ENCODE measurements around the gene TSSK2. TPM values are rescaled to one million over a fixed set of nuclear protein-coding genes. Genes with fewer than 3 reads are reported as not detected.

The TSSK2 gene
- total RNA-seq, 1 donor from 2014 or later: not detected

- no peaks in the 10 kb centered on the region for H3K36me3 Mint-ChIP-seq (ENCODE audit: low read depth)
- no peak overlapping the region for H3K4me3 Mint-ChIP-seq (ENCODE audit: low read depth)
- no peaks in the 10 kb centered on the region for H3K9me3 Mint-ChIP-seq
- no peaks in the 10 kb centered on the region for H3K27me3 Mint-ChIP-seq (ENCODE audit: low read depth)
- intact Hi-C loops (cut with micrococcal nuclease): no loop called here
- H3K4me1 Mint-ChIP-seq (ENCODE audit: low read depth): no peaks in the 10 kb centered on the region
- DNase-seq (ENCODE audit: low spot score): no peak
- H3K27ac Mint-ChIP-seq: no peak overlapping the region
These were observed 36.6 kb upstream of the TSSK2 start for GRCh38 chr22:19094393-19094997.

- H3K27me3 Mint-ChIP-seq (ENCODE audit: low read depth): no peaks in the 10 kb centered on the region
- no peak for DNase-seq (ENCODE audit: low spot score)
- H3K4me3 Mint-ChIP-seq (ENCODE audit: low read depth): no peak overlapping the region
- intact Hi-C loops (cut with micrococcal nuclease): no loop called here
- H3K4me1 Mint-ChIP-seq (ENCODE audit: low read depth): no peaks in the 10 kb centered on the region
- no peak overlapping the region for H3K27ac Mint-ChIP-seq
- no peaks in the 10 kb centered on the region for H3K36me3 Mint-ChIP-seq (ENCODE audit: low read depth)
- no peaks in the 10 kb centered on the region for H3K9me3 Mint-ChIP-seq
These were observed 34.6 kb upstream of the TSSK2 start for GRCh38 chr22:19096555-19096954.

- no peak for DNase-seq (ENCODE audit: low spot score)
- intact Hi-C loops (cut with micrococcal nuclease): no loop called here
- H3K9me3 Mint-ChIP-seq: no peaks in the 10 kb centered on the region
- no peak overlapping the region for H3K4me3 Mint-ChIP-seq (ENCODE audit: low read depth)
- H3K27ac Mint-ChIP-seq: no peak overlapping the region
- H3K27me3 Mint-ChIP-seq (ENCODE audit: low read depth): no peaks in the 10 kb centered on the region
- no peaks in the 10 kb centered on the region for H3K36me3 Mint-ChIP-seq (ENCODE audit: low read depth)
- no peaks in the 10 kb centered on the region for H3K4me1 Mint-ChIP-seq (ENCODE audit: low read depth)
These were observed 33.6 kb upstream of the TSSK2 start for GRCh38 chr22:19097518-19097917.

DNA sequence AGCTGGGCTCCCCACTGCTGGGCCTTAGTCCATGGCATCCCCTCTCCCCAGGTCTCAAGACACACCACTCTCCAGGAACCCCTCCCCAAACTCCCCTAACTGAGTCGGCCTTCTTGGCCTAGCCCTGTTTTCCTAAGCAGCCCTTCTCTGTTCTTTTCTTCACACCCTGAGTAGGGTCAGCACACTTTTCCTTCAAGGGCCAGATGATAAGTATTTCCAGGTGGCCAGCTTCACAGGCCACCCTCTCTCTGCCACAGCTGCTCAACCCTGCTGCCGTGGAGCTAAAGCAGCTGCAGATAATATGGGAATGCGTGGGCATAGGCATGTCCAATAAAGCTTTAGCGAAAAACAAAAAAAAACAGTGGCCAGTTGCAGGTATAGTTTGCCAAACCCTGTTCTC, 33.0 kb upstream of the TSSK2 start:
- no peaks in the 10 kb centered on the region for H3K9me3 Mint-ChIP-seq
- H3K27ac Mint-ChIP-seq: no peak overlapping the region
- H3K27me3 Mint-ChIP-seq (ENCODE audit: low read depth): no peaks in the 10 kb centered on the region
- H3K4me3 Mint-ChIP-seq (ENCODE audit: low read depth): no peak overlapping the region
- H3K4me1 Mint-ChIP-seq (ENCODE audit: low read depth): no peaks in the 10 kb centered on the region
- H3K36me3 Mint-ChIP-seq (ENCODE audit: low read depth): no peaks in the 10 kb centered on the region
- intact Hi-C loops (cut with micrococcal nuclease): no loop called here
- DNase-seq (ENCODE audit: low spot score): no peak

DNA sequence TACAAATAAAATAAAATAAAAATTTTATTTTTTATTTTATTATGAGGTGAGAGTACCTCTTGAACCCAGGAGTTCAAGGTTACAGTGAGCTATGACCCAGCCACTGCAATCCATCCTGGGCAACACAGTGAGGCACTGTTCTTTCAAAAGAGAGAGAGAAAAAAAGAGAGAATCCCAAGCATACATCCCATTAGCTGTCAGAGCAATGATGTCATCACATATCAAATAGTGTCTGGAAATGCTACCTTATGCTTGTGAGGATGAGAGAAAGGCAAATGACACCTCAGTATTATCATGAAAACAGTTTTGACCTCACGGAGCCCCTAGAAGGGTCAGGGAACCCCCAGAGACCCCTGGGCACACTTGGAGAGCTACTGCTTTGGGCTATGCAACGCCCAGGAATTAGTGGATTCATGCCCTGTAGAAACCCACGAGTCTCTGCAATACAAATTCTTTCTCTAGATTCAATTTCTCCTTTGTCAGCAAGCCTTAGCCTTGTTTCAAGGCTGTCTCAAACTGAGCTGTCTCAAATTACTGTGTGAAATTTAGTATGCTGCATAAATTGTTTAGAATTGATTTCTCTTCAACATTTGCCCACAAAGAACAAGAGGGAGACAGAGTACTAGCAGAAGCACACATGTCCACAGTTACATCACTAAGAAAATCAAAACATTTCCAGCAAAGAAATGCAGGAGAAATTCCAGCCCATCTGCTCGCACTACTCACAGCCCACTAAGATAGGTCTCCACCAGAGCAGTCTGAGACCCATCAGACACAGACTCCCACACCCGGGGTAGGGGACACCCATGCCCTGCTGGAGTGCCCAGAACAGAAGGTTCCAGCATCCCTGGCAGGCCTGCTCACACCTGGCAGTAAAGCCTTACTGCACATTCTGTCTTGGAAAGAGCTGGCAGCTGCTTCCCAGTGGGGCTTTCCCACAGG, 27.0 kb upstream of the TSSK2 start:
- DNase-seq (ENCODE audit: low spot score): no peak
- intact Hi-C loops (cut with micrococcal nuclease): no loop called here
- Mint-ChIP-seq H3K4me1 (ENCODE audit: low read depth) (peaks cover 13% of the 10 kb centered on the region), H3K4me3 (ENCODE audit: low read depth) (no peak overlapping the region), H3K27ac (no peak overlapping the region), H3K36me3 (ENCODE audit: low read depth) (no peaks in the 10 kb centered on the region), H3K27me3 (ENCODE audit: low read depth) (no peaks in the 10 kb centered on the region), H3K9me3 (no peaks in the 10 kb centered on the region)

DNA sequence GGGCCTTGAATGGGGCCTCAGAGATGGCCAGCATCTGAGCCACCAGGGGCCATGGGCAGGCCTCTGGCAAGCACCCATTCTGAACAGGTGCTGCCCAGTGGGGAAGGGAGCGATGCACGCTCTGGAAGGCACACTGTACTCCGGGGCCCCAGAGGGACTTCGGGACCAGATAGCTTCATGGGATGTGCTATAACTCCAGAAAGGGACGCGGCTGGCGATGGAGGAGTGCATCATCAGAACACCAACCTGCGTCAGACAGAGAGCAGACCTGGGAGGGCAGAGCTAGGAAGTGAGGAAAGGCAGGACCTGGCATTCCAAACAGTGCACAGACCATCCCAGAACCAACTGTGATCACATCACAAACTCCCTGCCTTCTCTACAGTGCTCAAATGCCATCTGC, 25.7 kb upstream of the TSSK2 start:
- H3K9me3 Mint-ChIP-seq: no peaks in the 10 kb centered on the region
- no peak overlapping the region for H3K27ac Mint-ChIP-seq
- peaks cover 25% of the 10 kb centered on the region for H3K4me1 Mint-ChIP-seq (ENCODE audit: low read depth)
- H3K36me3 Mint-ChIP-seq (ENCODE audit: low read depth): no peaks in the 10 kb centered on the region
- H3K27me3 Mint-ChIP-seq (ENCODE audit: low read depth): no peaks in the 10 kb centered on the region
- H3K4me3 Mint-ChIP-seq (ENCODE audit: low read depth): no peak overlapping the region
- intact Hi-C loops (cut with micrococcal nuclease): no loop called here
- DNase-seq (ENCODE audit: low spot score): no peak

DNA sequence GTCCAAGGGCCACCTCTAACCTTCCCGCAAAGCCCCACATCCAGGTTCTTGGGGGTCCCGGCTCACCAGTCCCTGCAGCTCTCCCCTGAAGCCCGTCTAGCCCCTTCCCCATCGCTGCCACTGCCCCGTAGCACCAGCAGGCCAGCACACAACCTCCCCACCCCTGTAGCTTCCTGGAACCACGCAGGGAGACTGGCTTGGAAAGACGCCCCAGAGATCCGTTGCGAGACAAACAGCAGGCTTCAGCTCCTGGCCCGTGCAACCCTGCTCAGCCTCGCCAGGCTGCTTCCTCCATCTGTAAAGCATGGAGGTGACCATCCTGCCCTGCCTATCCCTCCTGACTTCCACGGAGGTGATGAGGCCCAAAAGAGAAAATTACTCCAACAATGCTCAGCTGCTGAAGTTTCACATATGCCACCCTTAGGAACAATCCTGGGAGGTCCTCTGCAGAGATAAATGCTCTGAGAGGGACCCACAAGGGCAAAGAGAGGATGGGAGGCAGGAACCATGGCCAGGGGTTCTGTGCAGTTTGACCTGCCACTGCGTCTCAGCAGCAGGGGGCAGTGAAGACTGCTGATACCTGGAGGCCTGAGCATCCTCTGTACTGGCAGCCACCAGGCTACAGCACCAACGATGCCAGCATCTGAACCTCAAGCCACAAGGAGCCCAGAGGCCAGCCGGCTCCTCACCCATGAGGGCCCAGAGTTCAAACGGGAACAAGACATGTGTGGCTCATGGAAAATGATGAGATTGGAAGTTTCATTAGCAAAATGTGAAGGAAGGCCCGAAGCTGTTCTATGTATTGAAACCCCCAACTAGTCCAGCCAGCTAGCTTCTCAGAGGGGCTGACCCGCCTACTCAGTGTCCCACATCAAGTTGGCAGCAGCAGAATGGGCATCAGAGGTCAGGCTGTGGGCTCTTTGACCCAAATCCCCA, 25.0 kb upstream of the TSSK2 start:
- Mint-ChIP-seq H3K27me3 (ENCODE audit: low read depth) (no peaks in the 10 kb centered on the region), H3K27ac (no peak overlapping the region)
- intact Hi-C loops (cut with micrococcal nuclease): no loop called here

GRCh38 chr22:19106886-19107729, 24.0 kb upstream of the TSSK2 start:
- DNase-seq (ENCODE audit: low spot score): no peak
- Mint-ChIP-seq H3K27ac (no peak overlapping the region), H3K4me1 (ENCODE audit: low read depth) (peaks cover 33% of the 10 kb centered on the region), H3K27me3 (ENCODE audit: low read depth) (no peaks in the 10 kb centered on the region), H3K9me3 (no peaks in the 10 kb centered on the region), H3K36me3 (ENCODE audit: low read depth) (peaks cover 2% of the 10 kb centered on the region), H3K4me3 (ENCODE audit: low read depth) (no peak overlapping the region)
- intact Hi-C loops (cut with micrococcal nuclease): no loop called here

More for the DNA sequence above, 25.0 kb upstream of the TSSK2 start:
- DNase-seq (ENCODE audit: low spot score): no peak
- Mint-ChIP-seq H3K4me3 (ENCODE audit: low read depth) (no peak overlapping the region), H3K36me3 (ENCODE audit: low read depth) (no peaks in the 10 kb centered on the region), H3K9me3 (no peaks in the 10 kb centered on the region), H3K4me1 (ENCODE audit: low read depth) (peaks cover 28% of the 10 kb centered on the region)

GRCh38 chr22:19107730-19108074, 23.4 kb upstream of the TSSK2 start:
- DNase-seq (ENCODE audit: low spot score): no peak
- H3K4me3 Mint-ChIP-seq (ENCODE audit: low read depth): no peak overlapping the region
- peaks cover 33% of the 10 kb centered on the region for H3K4me1 Mint-ChIP-seq (ENCODE audit: low read depth)
- no peaks in the 10 kb centered on the region for H3K27me3 Mint-ChIP-seq (ENCODE audit: low read depth)
- H3K36me3 Mint-ChIP-seq (ENCODE audit: low read depth): peaks cover 2% of the 10 kb centered on the region
- H3K9me3 Mint-ChIP-seq: no peaks in the 10 kb centered on the region
- no peak overlapping the region for H3K27ac Mint-ChIP-seq
- intact Hi-C loops (cut with micrococcal nuclease): no loop called here

DNA sequence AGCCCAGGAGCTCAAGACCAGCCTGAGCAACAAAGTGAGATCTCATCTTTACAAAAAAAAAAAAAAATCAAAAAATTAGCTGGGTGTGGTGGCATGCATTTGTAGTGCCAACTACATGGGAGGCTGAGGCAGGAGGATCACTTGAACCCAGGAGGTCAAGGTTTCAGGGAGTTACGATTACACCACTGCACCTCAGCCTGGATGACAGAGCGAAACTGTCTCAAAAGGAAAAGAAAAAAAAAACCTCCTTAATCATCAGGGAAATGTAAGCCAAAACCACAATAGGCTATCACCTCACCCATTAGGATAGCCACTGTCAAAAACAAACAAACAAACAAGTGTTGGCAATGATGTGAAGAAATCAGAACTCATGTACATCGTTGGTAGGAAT, 22.3 kb upstream of the TSSK2 start:
- Mint-ChIP-seq H3K4me3 (ENCODE audit: low read depth) (no peak overlapping the region), H3K9me3 (no peaks in the 10 kb centered on the region), H3K27ac (no peak overlapping the region), H3K27me3 (ENCODE audit: low read depth) (no peaks in the 10 kb centered on the region), H3K4me1 (ENCODE audit: low read depth) (peaks cover 33% of the 10 kb centered on the region), H3K36me3 (ENCODE audit: low read depth) (peaks cover 2% of the 10 kb centered on the region)
- no peak for DNase-seq (ENCODE audit: low spot score)
- intact Hi-C loops (cut with micrococcal nuclease): no loop called here

DNA sequence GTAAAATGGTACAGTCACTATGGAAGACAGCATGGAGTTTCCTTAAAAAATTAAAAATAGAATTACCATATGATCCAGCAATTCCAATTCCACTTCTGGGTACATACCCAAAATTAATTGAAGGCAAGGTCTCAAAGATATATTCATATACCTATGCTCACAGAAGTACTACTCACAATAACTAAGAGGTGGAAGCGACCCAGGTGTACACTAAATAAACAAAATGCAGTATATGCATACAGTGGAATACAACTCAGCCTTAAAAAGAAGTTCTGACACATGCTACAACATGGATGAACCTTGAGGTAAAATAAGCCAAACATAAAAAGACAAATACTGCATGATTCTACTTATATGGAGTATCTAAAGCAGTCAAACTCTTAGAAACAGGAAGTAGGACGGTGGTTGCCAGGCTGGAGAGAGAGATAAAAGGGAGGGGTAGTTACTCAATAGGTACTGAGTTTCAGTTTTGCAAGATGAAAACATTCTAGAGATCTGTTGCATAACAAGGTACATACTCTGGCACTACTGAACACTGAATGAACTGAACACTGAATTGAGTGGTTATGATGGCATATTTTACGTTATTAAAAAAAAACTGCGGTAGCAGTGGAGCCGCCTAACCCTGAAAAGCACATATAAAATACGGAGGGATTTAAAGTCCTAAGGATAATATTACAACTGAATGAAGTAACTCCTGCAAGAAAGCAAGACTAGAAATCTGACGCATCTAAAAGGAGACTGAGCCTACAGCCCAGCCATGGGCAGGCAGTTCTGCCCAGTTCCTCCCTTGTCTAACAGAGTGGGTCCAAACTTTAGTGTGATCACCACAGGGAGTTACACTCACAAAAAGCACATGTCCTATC, 21.7 kb upstream of the TSSK2 start:
- Mint-ChIP-seq H3K4me3 (ENCODE audit: low read depth) (peak overlapping the region; percentile 30), H3K36me3 (ENCODE audit: low read depth) (peaks cover 2% of the 10 kb centered on the region), H3K27me3 (ENCODE audit: low read depth) (no peaks in the 10 kb centered on the region), H3K4me1 (ENCODE audit: low read depth) (peaks cover 33% of the 10 kb centered on the region), H3K27ac (no peak overlapping the region), H3K9me3 (no peaks in the 10 kb centered on the region)
- intact Hi-C loops (cut with micrococcal nuclease): no loop called here
- peak; percentile 44 for DNase-seq (ENCODE audit: low spot score)

Measured in activated T-helper 2 cell treated with anti-CD3 and anti-CD28 coated beads, Interferon-gamma antibody, Interleukin-2, Interleukin-4, amounts not matched to agents 10 μg/mL and 5 μg/mL and 100 μg/mL, durations not matched to agents 14 hours and 24 hours and 36 hours (primary cell).